Fibroblast of peridontal ligament (primary cell): ENCODE measurements around the gene EFCAB14.
A peak's percentile ranks its signal among the peaks of the same experiment; 100 is the strongest.
"Not testable (repeated sequence)": the region's sequence is repeated elsewhere in the genome, so short reads cannot be mapped to it uniquely, and the experiment has no call there.

ENCODE experiments used
- DNase-seq: peaks from one replicate; pipeline ENCODE4 v3.0.0-alpha.2; 2010; ENCODE audit errors: extremely low read depth

The EFCAB14 gene

DNA sequence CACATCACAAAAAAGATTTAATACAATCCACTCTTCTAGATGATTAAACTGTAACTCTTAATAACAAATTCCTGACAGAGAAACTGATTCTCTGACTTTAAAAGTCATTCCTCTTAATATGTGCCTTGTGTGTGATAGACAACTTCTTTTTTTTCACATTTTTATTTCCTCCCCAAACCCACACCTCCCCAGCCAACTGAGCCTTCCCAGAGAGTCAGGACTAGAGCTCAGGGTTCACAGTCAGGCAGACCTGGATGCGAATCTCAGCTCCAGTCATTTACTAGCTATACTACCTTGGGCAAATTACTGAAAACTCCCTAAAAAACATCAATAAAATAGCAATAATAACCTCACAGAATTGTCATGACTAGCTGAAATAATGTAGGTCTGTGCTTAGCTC, 64.9 kb downstream of the EFCAB14 start:
- no peak for DNase-seq

DNA sequence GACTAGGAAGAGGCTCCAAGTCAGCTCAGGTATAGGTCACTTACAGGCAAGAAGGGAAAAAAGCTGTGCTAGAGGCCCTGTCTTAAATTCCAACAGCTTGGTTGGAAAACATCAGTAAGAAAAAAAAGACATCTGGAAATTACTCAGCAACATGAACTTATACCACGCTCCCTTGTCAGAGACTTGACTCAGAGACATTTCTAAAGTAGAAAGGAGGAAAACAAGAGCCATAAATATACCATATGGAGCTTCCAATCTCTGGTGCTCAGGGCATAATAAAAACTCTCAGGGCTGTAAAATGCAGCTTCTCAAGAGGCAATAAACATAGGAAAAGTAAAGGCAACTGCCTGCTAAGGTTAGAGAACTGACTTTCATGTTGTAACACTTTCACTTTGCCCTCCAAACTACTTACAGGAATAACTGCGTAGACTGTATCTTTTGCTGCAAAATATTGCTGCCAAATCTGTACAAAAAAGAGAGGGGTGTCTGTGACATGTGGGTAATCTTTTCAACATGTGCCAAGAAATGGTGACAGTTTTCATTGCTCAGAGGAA, 65.4 kb downstream of the EFCAB14 start:
- DNase-seq, result peak; percentile 25

DNA sequence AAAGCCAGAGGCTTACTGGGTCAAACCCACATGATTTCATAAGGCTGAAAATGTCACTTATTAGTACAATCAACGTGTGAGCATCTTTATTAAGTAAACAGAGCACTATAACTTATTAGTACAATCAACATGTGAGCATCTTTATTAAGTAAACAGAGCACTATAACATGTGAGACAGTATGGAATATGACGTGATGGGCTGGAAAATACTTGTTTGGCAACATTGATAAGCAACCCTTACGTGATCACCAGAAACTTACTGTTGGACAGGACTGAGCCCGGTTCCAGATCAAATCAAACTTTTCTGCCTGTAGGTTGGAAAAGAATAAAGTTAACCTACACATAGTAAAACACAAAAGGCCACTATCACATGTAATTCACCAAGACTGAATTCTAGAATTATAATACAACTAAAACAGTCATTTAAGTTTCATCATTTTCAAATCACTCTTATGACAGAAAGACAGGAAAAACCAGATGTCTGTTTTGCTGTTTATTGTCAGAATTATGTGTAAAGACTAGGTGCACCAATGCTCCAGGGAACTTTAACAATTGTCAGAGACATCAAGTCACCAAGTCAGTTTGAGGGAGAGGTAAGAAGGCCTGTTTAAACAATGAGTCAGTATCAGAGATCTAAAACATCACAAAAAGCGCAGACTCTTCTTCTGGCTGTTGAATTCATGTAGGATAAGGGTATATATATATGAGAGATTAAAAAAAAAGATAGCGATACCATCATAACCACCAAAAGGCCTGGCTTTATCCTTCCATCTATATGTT, 66.4 kb downstream of the EFCAB14 start:
- DNase-seq, result no peak

DNA sequence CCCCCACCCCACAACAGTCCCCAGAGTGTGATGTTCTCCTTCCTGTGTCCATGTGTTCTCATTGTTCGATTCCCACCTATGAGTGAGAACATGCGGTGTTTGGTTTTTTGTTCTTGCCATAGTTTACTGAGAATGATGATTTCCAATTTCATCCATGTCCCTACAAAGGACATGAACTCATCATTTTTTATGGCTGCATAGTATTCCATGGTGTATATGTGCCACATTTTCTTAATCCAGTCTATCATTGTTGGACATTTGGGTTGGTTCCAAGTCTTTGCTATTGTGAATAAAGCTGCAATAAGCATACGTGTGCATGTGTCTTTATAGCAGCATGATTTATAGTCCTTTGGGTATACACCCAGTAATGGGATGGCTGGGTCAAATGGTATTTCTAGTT, 67.8 kb downstream of the EFCAB14 start:
- not testable (repeated sequence) for DNase-seq

GRCh38 chr1:46650491-46650890, 68.4 kb downstream of the EFCAB14 start:
- DNase-seq, result no peak

DNA sequence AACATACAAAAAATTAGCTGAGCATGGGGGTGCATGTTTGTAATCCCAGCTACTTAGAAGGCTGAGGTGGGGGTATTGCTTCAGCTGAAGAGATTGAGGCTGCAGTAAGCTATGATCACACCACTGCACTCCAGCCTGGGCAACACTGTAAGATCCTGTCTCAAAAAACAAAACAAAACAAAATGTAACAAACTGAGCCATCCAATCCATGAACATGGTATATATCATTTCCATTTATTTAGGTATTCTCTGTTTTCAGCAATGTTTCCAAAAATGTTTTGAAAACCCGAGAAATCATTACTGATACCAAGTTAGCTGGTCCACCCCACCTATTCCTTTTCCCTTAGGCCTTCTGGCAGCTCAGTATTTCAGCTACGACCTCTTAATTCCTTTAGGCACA, 69.2 kb downstream of the EFCAB14 start:
- no peak for DNase-seq

- no peak for DNase-seq
These were observed 71.3 kb downstream of the EFCAB14 start for GRCh38 chr1:46647611-46648010.

DNA sequence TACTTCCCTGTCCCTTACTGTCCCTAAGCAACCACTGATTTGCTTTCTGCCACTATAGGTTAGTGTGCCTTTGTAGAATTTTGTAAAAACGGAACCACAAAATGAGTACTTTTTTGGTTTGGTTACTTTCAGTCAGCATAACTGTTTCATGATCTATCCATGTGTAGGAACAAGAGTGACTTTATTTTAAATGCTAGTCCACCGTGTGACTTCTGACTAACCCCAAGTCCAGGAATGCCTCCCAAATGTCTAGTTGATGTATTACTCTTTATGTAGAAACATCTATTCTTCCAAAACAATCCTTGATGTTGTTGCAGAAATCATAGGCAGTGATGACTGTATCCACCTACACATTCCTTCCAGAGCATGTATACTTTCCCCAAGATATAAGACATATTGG, 72.1 kb downstream of the EFCAB14 start:
- no peak for DNase-seq

DNA sequence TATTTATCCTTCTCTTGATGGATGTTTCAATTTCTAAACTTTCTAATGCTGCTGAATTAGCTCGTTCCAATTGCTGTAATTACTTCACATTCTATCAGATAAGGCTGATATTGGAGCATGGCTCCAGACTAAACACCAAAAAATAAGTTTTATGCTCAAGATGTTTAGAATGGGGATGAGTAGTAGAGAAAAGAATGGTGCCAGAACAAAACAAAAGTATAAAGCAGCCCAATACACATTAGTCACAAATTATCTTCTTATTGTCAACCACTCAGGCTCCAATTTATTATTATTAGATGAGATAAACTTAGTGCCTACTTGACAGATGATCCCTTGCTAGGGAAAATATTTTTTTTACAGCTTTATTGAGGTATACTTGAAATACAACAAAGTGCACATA, 72.6 kb downstream of the EFCAB14 start:
- no peak for DNase-seq

- DNase-seq, result no peak
These were observed 73.1 kb downstream of the EFCAB14 start for GRCh38 chr1:46645815-46646214.

GRCh38 chr1:46643368-46643775, 75.5 kb downstream of the EFCAB14 start:
- DNase-seq, result peak; percentile 96

- no peak for DNase-seq
These were observed 76.7 kb downstream of the EFCAB14 start for GRCh38 chr1:46642115-46642680.

- DNase-seq, result no peak
These were observed 79.4 kb downstream of the EFCAB14 start for GRCh38 chr1:46639547-46639946.

DNA sequence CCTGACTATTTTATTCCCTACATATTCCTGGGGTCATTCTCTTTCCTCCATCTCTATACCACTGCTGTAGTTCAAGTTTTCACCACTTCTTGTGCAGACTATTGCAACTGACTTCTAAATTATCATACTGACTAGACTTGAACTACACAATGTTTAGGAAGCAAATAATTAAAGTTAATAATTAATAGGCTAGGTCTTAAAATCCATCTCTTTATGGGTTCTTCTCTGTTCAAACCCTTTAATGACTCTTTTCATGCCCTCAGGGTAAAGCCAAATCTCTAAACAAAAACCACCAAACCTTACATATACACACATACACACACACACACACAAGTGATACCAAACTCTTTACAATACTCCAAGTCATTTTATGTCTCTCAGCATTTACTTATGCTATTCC, 80.0 kb downstream of the EFCAB14 start:
- DNase-seq, result no peak

- DNase-seq, result no peak
These were observed 81.3 kb downstream of the EFCAB14 start for GRCh38 chr1:46637444-46638083.

DNA sequence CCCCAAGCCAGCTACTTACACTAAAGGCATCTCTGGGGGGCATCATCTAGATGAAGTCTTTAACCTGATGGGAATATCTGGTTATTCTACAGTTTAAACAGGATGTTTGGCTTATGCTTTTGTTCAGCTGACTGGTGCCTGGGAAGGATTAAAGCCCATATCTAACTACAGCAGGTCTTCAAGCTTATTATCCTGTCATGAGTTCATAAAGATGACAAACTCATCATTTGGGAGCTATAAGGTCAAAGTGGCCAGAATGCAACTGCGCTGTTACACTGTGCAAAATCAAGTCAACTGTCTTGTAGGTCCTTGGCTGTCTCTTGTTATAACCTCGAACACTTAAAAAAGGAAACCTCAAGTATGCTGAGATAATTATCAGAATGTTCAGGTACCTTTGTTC, 83.7 kb downstream of the EFCAB14 start:
- no peak for DNase-seq

DNA sequence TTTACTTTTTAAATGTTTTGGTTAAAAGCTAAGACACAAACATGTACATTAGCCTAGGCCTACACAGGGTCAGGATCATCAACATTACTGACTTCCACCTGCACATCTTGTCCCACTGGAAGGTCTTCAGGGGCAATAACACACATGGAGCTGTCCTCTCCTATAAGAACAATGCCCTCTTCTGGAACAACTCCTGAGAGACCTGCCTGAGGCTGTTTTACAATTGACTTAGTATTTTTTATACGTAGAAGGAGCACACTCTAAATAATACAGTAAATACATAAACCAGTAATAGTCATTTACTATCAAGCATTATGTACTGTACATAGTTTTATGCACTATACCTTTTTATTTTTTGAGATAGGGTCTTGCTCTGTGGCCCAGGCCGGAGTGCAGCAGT, 88.2 kb downstream of the EFCAB14 start:
- DNase-seq, result no peak
